ENCODE measurements around the gene MYO10.

Gene MYO10

GRCh38 chr5:16953729-16954128 is 17.6 kb upstream of the MYO10 start:
- Histone ChIP-seq H2AFZ (ENCODE audit: low read depth, low read length) (no peak overlapping the region), H4K20me1 (ENCODE audit: insufficient read depth, low read length) (no peaks in the 10 kb centered on the region), H3K9me3 (ENCODE audit: insufficient read depth, low read length) (no peaks in the 10 kb centered on the region), H3K4me1 (ENCODE audit: low read length) (no peaks in the 10 kb centered on the region), H3K27me3 (ENCODE audit: low read depth, low read length) (no peaks in the 10 kb centered on the region), H3K9ac (ENCODE audit: low read length) (no peak overlapping the region), H3K27ac (ENCODE audit: low read length) (no peak overlapping the region), H3K4me2 (ENCODE audit: low read length) (no peak overlapping the region), H3K79me2 (ENCODE audit: low read length) (no peaks in the 10 kb centered on the region), H3K4me3 (ENCODE audit: low read length) (no peak overlapping the region), H3K36me3 (replicated peaks; ENCODE audit: low read depth, low read length) (no peaks in the 10 kb centered on the region)
- TF ChIP-seq CTCF (IDR thresholded peaks at IDR 0.05; ENCODE audit: low read depth, low read length) (no peak), EZH2phosphoT487 (IDR thresholded peaks at IDR 0.05; ENCODE audit: low read depth) (no peak)

GRCh38 chr5:16952968-16953671 is 17.0 kb upstream of the MYO10 start:
- Histone ChIP-seq H3K79me2 (ENCODE audit: low read length) (no peaks in the 10 kb centered on the region), H3K4me3 (ENCODE audit: low read length) (no peak overlapping the region), H3K27ac (ENCODE audit: low read length) (no peak overlapping the region), H3K4me2 (ENCODE audit: low read length) (no peak overlapping the region), H3K4me1 (ENCODE audit: low read length) (no peaks in the 10 kb centered on the region), H3K36me3 (replicated peaks; ENCODE audit: low read depth, low read length) (no peaks in the 10 kb centered on the region), H3K9me3 (ENCODE audit: insufficient read depth, low read length) (no peaks in the 10 kb centered on the region), H2AFZ (ENCODE audit: low read depth, low read length) (no peak overlapping the region), H3K27me3 (ENCODE audit: low read depth, low read length) (no peaks in the 10 kb centered on the region), H4K20me1 (ENCODE audit: insufficient read depth, low read length) (no peaks in the 10 kb centered on the region), H3K9ac (ENCODE audit: low read length) (no peak overlapping the region)
- TF ChIP-seq CTCF (IDR thresholded peaks at IDR 0.05; ENCODE audit: low read depth, low read length): no peak
- no peak for TF ChIP-seq EZH2phosphoT487 (IDR thresholded peaks at IDR 0.05; ENCODE audit: low read depth)

GRCh38 chr5:16946725-16947124 is 10.6 kb upstream of the MYO10 start:
- H3K79me2 ChIP-seq (ENCODE audit: low read length): no peaks in the 10 kb centered on the region
- H3K27me3 ChIP-seq (ENCODE audit: low read depth, low read length): no peaks in the 10 kb centered on the region
- no peak overlapping the region for H3K27ac ChIP-seq (ENCODE audit: low read length)

More at GRCh38 chr5:16946725-16947124, 10.6 kb upstream of the MYO10 start:
- no peaks in the 10 kb centered on the region for H3K9me3 ChIP-seq (ENCODE audit: insufficient read depth, low read length)
- H3K36me3 ChIP-seq (replicated peaks; ENCODE audit: low read depth, low read length): no peaks in the 10 kb centered on the region
- H3K4me3 ChIP-seq (ENCODE audit: low read length): no peak overlapping the region
- no peak overlapping the region for H2AFZ ChIP-seq (ENCODE audit: low read depth, low read length)
- no peak overlapping the region for H3K4me2 ChIP-seq (ENCODE audit: low read length)
- TF ChIP-seq CTCF (IDR thresholded peaks at IDR 0.05; ENCODE audit: low read depth, low read length): no peak
- TF ChIP-seq EZH2phosphoT487 (IDR thresholded peaks at IDR 0.05; ENCODE audit: low read depth): no peak
- H3K9ac ChIP-seq (ENCODE audit: low read length): no peak overlapping the region
- H4K20me1 ChIP-seq (ENCODE audit: insufficient read depth, low read length): no peaks in the 10 kb centered on the region
- H3K4me1 ChIP-seq (ENCODE audit: low read length): no peaks in the 10 kb centered on the region

Measured in OCI-LY3 (cell line).